HEK293 (cell line): ENCODE results near the gene RETNLB.

ENCODE experiments used
- CTCF ChIP-seq: fragments of 450-650 bp; formaldehyde crosslinking; IDR thresholded peaks from 2 replicates; pipeline ENCODE4 v1.5.1; 2016; ENCODE audit warnings: missing biosample characterization, missing genetic modification characterization
- SP2 ChIP-seq: fragments of 450-650 bp; formaldehyde crosslinking; IDR thresholded peaks from 2 replicates; pipeline ENCODE4 v1.5.1; 2016; ENCODE audit warnings: missing biosample characterization, missing genetic modification characterization
- ZNF138 ChIP-seq: fragments of 450-650 bp; formaldehyde crosslinking; IDR thresholded peaks from 2 replicates; pipeline ENCODE4 v1.5.1; 2016; ENCODE audit warnings: missing biosample characterization, missing genetic modification characterization, borderline replicate concordance
- ZNF266 ChIP-seq: fragments of 450-650 bp; formaldehyde crosslinking; IDR thresholded peaks from 2 replicates; pipeline ENCODE4 v1.5.1; 2016; ENCODE audit warnings: missing biosample characterization, missing genetic modification characterization, low read depth
- ZNF561 ChIP-seq: fragments of 450-650 bp; IDR thresholded peaks from 2 replicates; pipeline ENCODE4 v1.5.1; 2018; ENCODE audit warnings: missing biosample characterization, missing genetic modification characterization, borderline replicate concordance
- ZNF585B ChIP-seq: fragments of 450-650 bp; formaldehyde crosslinking; IDR thresholded peaks from 2 replicates; pipeline ENCODE4 v1.5.1; 2016; ENCODE audit warnings: missing biosample characterization, missing genetic modification characterization

GRCh38 chr3:108804437-108804836 is 47.2 kb upstream of the RETNLB start:
- TF ChIP-seq CTCF (no peak), SP2 (tag by site-specific recombination) (no peak), ZNF266 (tag by site-specific recombination) (no peak), ZNF138 (tag by site-specific recombination) (no peak), ZNF561 (tag by site-specific recombination) (no peak), ZNF585B (tag by site-specific recombination) (no peak)
